ENCODE measurements around the gene GLP2R.

The GLP2R gene

GRCh38 chr17:9821921-9822320 is 3.8 kb upstream of the GLP2R start, which contains the start of gene GSG1L2:
GSG1L2 (minus strand) TSS chr17:9822079; CDS start chr17:9822071, 8 bp downstream.
- TF ChIP-seq, protein P1, sequence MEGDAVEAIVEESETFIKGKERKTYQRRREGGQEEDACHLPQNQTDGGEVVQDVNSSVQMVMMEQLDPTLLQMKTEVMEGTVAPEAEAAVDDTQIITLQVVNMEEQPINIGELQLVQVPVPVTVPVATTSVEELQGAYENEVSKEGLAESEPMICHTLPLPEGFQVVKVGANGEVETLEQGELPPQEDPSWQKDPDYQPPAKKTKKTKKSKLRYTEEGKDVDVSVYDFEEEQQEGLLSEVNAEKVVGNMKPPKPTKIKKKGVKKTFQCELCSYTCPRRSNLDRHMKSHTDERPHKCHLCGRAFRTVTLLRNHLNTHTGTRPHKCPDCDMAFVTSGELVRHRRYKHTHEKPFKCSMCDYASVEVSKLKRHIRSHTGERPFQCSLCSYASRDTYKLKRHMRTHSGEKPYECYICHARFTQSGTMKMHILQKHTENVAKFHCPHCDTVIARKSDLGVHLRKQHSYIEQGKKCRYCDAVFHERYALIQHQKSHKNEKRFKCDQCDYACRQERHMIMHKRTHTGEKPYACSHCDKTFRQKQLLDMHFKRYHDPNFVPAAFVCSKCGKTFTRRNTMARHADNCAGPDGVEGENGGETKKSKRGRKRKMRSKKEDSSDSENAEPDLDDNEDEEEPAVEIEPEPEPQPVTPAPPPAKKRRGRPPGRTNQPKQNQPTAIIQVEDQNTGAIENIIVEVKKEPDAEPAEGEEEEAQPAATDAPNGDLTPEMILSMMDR (IDR thresholded peaks at IDR 0.05), result no peak
- no peaks in the 10 kb centered on the region for H3K36me3 ChIP-seq
- H3K4me1 ChIP-seq (ENCODE audit: control insufficient read depth in 1 of 2, insufficient read depth in 1 of 2, low read depth in 1 of 2, low read length in 1 of 2), result no peaks in the 10 kb centered on the region
- H3K27ac ChIP-seq, result no peak within 1 kb of the TSS
- no peaks in the 10 kb centered on the region for H3K9me3 ChIP-seq
- no peak within 1 kb of the TSS for H3K4me3 ChIP-seq (ENCODE audit: low read depth in 1 of 2, low read length in 1 of 2)
- H3K27me3 ChIP-seq, result peaks cover 18% of the 10 kb centered on the region

DNA sequence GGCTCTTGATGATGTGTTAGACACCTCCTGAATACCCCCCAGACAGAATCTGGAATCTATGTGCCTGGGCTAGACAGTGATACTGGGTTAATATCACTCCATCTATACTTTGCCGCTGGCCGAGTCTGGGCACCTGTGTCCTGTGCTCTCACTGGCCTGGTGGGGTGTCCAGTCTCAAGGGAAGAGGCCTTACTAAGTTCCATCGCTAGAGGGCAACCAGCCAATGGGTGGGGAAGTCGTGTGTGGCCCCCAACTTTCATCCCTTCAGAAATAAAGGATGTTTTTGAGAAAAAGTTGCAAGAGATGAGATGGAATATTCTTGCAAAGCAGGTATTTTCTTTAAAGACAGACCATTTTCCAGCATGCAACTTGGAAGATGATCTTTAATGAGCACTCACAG is 1.6 kb upstream of the GLP2R start:
- no peaks in the 10 kb centered on the region for H3K9me3 ChIP-seq
- H3K27me3 ChIP-seq, result peaks cover 26% of the 10 kb centered on the region
- no peaks in the 10 kb centered on the region for H3K36me3 ChIP-seq
- H3K4me1 ChIP-seq (ENCODE audit: control insufficient read depth in 1 of 2, insufficient read depth in 1 of 2, low read depth in 1 of 2, low read length in 1 of 2), result no peaks in the 10 kb centered on the region
- TF ChIP-seq, protein P1 (IDR thresholded peaks at IDR 0.05), result no peak
- no peak overlapping the region for H3K4me3 ChIP-seq (ENCODE audit: low read depth in 1 of 2, low read length in 1 of 2)
- no peak overlapping the region for H3K27ac ChIP-seq

DNA sequence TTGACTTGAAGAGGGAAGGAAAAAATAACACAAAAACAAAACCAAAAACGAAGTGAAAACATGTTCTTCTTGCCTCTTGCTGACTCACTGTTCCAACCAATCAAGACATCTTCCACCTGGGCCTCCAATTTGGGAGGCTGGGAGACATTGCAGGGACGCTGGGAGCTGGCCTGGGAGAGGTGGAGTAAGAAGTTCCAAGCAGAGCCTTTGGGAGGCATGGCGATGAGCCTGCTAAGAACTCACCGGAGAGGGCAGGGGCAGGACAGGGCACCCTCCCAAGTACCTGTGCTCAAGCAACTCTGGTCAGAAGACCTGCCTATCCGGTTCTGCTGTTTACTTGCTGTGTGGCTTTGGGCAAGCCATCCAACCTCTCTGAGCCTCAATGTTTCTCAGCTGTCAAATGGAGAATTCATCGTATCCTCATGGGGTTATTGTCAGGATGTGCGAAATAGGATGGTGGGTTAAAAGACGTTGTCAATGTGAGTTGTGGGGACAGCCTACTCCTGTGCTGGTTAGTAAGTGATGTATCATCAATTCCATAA is 856 bp upstream of the GLP2R start:
- H3K27ac ChIP-seq, result no peak overlapping the region
- no peaks in the 10 kb centered on the region for H3K4me1 ChIP-seq (ENCODE audit: control insufficient read depth in 1 of 2, insufficient read depth in 1 of 2, low read depth in 1 of 2, low read length in 1 of 2)
- no peaks in the 10 kb centered on the region for H3K9me3 ChIP-seq
- H3K27me3 ChIP-seq, result peaks cover 32% of the 10 kb centered on the region
- no peak overlapping the region for H3K4me3 ChIP-seq (ENCODE audit: low read depth in 1 of 2, low read length in 1 of 2)
- no peaks in the 10 kb centered on the region for H3K36me3 ChIP-seq
- TF ChIP-seq, protein P1 (IDR thresholded peaks at IDR 0.05), result no peak

GRCh38 chr17:9828296-9829295 is 2.9 kb downstream of the GLP2R start:
- no peak overlapping the region for H3K4me3 ChIP-seq (ENCODE audit: low read depth in 1 of 2, low read length in 1 of 2)
- TF ChIP-seq, protein P1 (IDR thresholded peaks at IDR 0.05), result no peak
- no peak overlapping the region for H3K27ac ChIP-seq
- H3K9me3 ChIP-seq, result no peaks in the 10 kb centered on the region
- no peaks in the 10 kb centered on the region for H3K4me1 ChIP-seq (ENCODE audit: control insufficient read depth in 1 of 2, insufficient read depth in 1 of 2, low read depth in 1 of 2, low read length in 1 of 2)
- H3K27me3 ChIP-seq, result peaks cover 43% of the 10 kb centered on the region
- H3K36me3 ChIP-seq, result no peaks in the 10 kb centered on the region

DNA sequence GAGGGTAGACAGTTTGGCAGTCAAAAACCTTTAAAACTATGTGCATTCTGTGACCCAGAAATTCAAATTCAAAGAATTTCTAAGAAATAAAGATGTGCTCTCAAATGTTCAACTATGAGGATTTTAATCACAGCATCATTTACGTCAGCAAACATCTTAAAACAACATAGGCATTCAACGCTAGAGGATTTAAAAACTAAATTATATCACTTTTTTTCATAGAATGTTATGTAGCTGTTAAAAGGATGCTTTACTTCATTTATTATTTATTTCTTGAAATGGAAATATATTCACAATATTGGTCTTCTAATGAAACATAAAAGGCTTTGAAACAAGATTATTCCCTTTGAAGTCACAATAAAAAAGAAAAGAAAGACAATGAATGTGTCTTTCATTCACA is 3.6 kb downstream of the GLP2R start:
- peaks cover 43% of the 10 kb centered on the region for H3K27me3 ChIP-seq
- TF ChIP-seq, protein P1 (IDR thresholded peaks at IDR 0.05), result no peak
- H3K36me3 ChIP-seq, result no peaks in the 10 kb centered on the region
- no peak overlapping the region for H3K27ac ChIP-seq
- no peaks in the 10 kb centered on the region for H3K4me1 ChIP-seq (ENCODE audit: control insufficient read depth in 1 of 2, insufficient read depth in 1 of 2, low read depth in 1 of 2, low read length in 1 of 2)
- no peak overlapping the region for H3K4me3 ChIP-seq (ENCODE audit: low read depth in 1 of 2, low read length in 1 of 2)
- no peaks in the 10 kb centered on the region for H3K9me3 ChIP-seq
